DND-41 (cell line): ENCODE data around the gene BCAS3.

Experiments
- CTCF ChIP-seq: IDR thresholded peaks from 2 replicates; pipeline ENCODE4 v1.5.1; 2012; ENCODE audit warnings: borderline replicate concordance, low read length, moderate library complexity, mild to moderate bottlenecking; ENCODE audit not compliant: poor library complexity, severe bottlenecking; ENCODE audit errors: extremely low read depth
- EZH2 ChIP-seq: IDR thresholded peaks from 3 replicates; pipeline ENCODE4 v1.6.1; 2012; ENCODE audit warnings: borderline replicate concordance, low read depth, mild to moderate bottlenecking, moderate library complexity, low read length, inconsistent platforms; ENCODE audit not compliant: severe bottlenecking

GRCh38 chr17:61097781-61098180 is 420.1 kb downstream of the BCAS3 start:
- TF ChIP-seq CTCF (no peak), EZH2 (no peak)
